HG03439 (cell line): ENCODE measurements around the gene PSMA5.
"Not testable (repeated sequence)": the region's sequence is repeated elsewhere in the genome, so short reads cannot be mapped to it uniquely, and the experiment has no call there.

Source experiments
- ATAC-seq: cut with Tn5 transposase; IDR thresholded peaks from one replicate; pipeline ENCODE4 v1.9.1; 2021; ENCODE audit warnings: mild to moderate bottlenecking, moderate library complexity; ENCODE audit not compliant: unreplicated experiment

The PSMA5 gene

DNA sequence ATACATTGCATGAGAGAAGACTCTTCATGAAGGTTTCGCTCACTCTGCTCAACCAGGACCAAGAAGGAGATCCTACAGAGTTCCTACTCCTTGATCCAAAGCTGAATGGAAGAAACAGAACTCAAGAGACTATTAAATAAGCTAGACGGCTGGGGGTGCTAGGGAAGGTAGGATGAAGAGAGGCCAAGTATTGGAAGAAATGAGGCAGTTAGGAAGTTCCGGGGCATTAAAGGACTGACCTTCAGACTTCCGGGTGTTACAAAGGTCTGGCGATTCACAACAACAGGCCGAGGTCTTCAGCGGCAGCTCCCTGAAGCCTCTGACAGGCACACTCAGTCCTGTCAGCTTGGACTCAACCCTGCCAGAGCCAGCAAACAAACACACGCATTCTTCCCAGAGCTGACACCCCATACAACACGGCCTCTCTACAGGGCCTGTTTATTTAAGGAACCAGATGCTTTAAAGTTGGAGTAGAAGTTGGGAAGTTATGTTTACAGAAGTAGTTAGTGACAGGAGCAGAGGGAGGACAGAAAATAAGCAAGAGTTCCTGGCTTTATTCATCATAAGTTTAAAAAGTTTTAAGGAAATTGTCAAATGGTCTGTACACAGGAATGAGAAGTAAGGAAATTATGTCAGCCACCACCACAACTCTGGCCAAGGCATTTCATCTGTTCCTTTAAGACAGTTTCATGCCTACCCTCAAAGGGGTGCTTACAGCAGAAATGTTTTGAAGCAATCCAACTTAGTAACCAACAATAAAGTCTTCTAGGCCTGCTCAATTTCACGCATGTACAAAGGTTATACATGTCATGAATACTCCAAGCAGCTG lies 33.2 kb downstream of the PSMA5 start:
- ATAC-seq: no peak

GRCh38 chr1:109392037-109392787 lies 34.0 kb downstream of the PSMA5 start:
- ATAC-seq: peak; percentile 17

DNA sequence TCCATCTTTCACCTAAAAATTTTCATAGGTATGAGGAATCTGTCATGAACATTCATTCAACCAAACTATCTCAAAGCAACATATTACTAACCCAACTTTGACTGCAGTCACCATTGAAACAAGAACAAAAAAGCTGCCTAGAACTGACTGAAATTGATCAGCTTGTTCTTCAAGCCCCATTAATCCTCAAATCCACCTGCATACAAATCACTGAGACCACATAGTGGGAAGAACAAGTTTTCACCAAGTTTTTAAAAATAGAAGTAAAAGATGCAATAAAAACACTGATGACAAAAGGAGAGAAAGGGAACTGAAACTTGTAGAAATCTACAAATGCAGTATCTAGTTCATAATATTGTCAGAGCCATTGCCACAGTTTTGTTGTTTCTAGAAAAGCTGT lies 34.6 kb downstream of the PSMA5 start:
- ATAC-seq: peak; percentile 71

DNA sequence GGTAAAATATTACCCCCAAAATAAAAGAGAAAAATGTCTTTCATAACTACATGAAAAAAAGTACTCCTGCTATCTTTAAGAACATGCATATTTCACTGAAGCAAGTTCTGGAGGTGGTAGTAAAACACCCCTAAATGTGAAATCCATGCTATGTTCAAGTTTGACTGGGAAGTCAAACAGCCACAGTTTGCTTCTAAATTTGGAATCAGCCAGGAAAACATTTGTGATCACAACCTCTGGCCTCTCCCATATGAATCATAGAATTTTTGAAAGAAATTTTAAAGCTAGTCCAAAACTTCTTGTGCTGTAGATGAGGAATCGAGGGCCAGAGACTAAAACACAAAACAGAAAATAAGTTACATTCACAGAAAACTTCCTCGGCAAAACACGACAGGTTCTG lies 35.1 kb downstream of the PSMA5 start:
- ATAC-seq: no peak

GRCh38 chr1:109389638-109390341 lies 36.5 kb downstream of the PSMA5 start:
- no peak for ATAC-seq

GRCh38 chr1:109388884-109389637 lies 37.2 kb downstream of the PSMA5 start:
- no peak for ATAC-seq

- no peak for ATAC-seq
These were observed 38.0 kb downstream of the PSMA5 start for GRCh38 chr1:109388208-109388711.

DNA sequence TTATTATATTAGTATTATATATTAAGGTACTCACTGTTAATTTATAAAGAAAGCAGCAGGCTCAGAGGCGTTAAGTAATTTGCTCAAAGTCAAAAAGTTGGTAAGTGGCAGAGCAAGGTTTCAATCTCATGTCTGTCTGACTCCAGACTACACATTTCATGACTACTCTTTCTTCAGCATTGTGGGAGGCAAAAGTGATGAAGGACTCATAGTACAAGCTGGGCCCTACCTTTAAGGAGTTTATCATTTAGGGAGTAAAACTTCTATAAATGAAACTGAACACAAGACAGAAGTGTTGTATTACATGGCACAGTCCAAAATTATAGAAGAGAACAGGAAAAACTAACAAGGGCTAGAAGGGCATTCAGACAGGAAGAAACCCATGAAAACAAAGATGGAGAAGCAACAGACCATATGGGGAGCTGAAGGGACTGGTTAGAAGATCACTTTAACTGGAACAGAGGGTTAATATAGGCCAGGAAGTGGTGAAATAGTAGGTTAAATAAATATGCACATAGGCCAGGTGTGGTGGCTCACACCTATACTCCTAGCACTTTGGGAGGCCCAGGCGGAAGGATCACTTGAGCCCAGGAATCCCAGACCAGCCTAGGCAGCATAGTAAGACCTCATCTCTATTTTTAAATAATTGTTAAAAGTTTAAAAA lies 40.1 kb downstream of the PSMA5 start:
- no peak for ATAC-seq

- ATAC-seq: no peak
These were observed 40.8 kb downstream of the PSMA5 start for GRCh38 chr1:109385417-109385816.

GRCh38 chr1:109383854-109384253 lies 42.4 kb downstream of the PSMA5 start:
- ATAC-seq: no peak

GRCh38 chr1:109383087-109383779 lies 43.0 kb downstream of the PSMA5 start:
- no peak for ATAC-seq

DNA sequence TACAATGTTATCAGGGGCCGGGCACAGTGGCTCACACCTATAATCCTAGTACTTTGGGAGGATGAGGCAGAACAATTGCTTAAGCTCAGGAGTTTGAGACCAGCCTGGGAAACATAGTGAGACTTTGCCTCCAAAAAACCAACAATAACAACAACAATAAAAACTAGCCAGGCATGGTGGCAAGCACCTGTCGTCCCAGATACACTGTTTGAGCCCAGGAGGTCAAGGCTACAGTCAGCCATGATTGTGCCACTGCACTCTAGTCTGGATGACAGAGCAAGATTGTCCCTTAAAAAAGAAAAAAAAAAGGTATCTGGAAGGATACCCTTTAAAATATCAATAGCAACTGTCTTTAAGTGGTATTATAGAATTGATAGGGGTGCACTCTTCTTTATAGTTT lies 44.7 kb downstream of the PSMA5 start:
- no peak for ATAC-seq

- no peak for ATAC-seq
These were observed 46.3 kb downstream of the PSMA5 start for GRCh38 chr1:109379907-109380306.

DNA sequence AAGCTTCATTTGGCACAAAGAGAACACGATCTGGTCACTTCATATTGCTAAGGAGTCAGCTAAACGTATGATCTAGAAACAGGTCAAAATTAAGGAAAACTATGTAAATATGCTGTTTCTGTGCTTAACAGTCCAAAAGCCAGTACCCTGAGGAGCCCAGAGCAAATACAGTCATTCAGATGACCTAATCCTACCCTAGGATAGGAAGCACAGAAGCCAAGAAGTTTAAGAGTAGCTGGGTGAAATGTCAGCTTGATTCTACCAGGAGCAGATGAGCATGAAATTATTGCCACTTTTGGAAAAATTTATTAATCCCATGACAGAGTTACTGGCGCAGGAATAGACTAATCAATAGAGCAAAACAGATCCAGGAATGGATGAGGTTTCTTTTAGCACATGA lies 46.8 kb downstream of the PSMA5 start:
- no peak for ATAC-seq

DNA sequence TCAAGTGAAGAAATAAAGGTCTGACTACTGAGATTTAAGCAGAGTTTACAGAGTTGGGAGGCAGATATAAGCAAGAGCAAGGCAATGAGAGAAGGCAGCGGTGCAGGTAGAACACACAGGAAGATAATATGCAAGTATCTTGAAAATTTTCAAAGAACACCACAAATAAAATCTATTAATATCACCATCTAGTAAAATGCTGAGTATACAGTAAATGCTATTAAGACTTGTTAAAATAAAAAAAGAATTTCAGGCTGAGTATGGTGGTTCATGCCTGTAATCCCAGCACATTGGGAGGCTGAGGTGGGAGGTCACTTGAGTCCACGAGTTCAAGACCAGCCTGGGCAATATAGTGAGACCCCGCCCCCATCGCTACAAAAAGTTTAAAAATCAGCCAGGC lies 48.5 kb downstream of the PSMA5 start:
- ATAC-seq: no peak

DNA sequence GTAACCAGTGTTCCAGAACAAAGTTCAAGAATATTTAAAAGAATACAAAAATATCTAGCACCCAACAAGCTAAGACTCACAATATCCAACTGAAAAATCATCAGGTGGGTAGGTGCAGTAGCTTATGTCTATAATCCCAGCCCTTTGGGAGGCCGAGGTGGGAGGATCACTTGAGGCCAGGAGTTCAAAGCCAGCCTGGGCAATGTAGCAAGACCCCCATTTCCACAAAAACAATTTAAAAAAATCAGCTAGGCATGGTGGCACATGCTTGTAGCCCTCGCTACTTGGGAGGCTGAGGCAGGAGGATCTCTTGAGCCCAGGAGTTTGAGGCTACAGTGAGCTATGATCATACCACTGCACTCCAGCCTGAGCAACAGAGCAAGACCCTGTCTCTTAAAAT lies 52.6 kb downstream of the PSMA5 start:
- not testable (repeated sequence) for ATAC-seq

DNA sequence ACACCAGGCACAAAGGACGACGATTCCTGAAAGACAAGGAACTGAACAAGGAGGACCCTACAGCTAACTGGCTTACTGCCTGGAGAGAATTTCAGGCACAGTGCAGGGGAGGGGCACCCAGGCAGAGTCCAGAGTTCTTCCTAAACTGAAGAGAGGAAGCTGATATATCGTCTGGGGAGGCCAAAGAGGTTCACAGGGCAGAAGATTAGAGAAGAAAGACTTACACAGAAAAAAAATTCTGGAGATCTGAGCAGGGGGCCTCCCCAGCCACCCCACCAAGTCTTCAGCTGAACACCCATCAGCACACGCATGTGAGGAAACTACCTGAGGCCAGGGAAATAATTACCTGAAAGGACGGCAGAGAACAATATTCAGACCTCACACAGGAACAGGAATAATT lies 53.1 kb downstream of the PSMA5 start:
- no peak for ATAC-seq

GRCh38 chr1:109372281-109372680 lies 54.0 kb downstream of the PSMA5 start:
- no peak for ATAC-seq

- ATAC-seq: no peak
These were observed 54.9 kb downstream of the PSMA5 start for GRCh38 chr1:109371341-109371739.
